Hematopoietic multipotent progenitor cell (in vitro differentiated cells): ENCODE results near the gene ARMH4. TPM values are rescaled to one million over a fixed set of nuclear protein-coding genes. Genes with fewer than 3 reads are reported as not detected.
A peak's percentile ranks its signal among the peaks of the same experiment; 100 is the strongest.
"Not testable (repeated sequence)": the region's sequence is repeated elsewhere in the genome, so short reads cannot be mapped to it uniquely, and the experiment has no call there.

Experiments
- DNase-seq, 3 donors: peaks; one replicate each; pipeline ENCODE4 v3.0.0-alpha.2; 2011 to 2015; ENCODE audit warnings: low read depth in 2 of 3, low spot score in 2 of 3
- total RNA-seq: library from RNA; depleted of rRNA; stranded (reverse); fragments of >200 nt; gene quantifications from one replicate; pipeline ENCODE4 v1.2.3, GENCODE V29; 2012

The ARMH4 gene
- total RNA-seq, 1 donor: 1.1 TPM

GRCh38 chr14:58149196-58149595 lies 2.8 kb downstream of the ARMH4 start:
- no peak for DNase-seq

GRCh38 chr14:58146399-58146798 lies 5.6 kb downstream of the ARMH4 start:
- DNase-seq: no peak

- DNase-seq: no peak
These were observed 6.1 kb downstream of the ARMH4 start for GRCh38 chr14:58145936-58146335.

- DNase-seq: no peak
These were observed 8.9 kb downstream of the ARMH4 start for GRCh38 chr14:58143106-58143505.

DNA sequence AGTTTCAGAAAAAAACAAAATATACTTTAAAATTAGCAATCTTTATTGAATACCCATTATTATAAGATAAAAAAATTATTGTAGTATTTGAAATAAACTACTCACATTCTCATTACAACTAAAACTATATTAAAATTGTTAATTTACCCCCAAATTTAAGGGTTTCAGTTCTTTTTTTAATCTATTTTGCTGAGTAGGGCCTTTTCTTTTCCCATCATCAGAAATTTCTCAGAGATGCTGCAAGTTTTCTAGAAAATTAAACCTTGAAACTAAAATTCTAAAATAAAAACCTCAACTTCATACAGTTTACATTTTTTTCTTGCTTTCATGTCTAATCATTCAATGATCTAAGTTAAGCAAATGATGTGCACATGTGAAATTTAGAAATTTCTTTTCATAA lies 10.1 kb downstream of the ARMH4 start:
- no peak for DNase-seq

DNA sequence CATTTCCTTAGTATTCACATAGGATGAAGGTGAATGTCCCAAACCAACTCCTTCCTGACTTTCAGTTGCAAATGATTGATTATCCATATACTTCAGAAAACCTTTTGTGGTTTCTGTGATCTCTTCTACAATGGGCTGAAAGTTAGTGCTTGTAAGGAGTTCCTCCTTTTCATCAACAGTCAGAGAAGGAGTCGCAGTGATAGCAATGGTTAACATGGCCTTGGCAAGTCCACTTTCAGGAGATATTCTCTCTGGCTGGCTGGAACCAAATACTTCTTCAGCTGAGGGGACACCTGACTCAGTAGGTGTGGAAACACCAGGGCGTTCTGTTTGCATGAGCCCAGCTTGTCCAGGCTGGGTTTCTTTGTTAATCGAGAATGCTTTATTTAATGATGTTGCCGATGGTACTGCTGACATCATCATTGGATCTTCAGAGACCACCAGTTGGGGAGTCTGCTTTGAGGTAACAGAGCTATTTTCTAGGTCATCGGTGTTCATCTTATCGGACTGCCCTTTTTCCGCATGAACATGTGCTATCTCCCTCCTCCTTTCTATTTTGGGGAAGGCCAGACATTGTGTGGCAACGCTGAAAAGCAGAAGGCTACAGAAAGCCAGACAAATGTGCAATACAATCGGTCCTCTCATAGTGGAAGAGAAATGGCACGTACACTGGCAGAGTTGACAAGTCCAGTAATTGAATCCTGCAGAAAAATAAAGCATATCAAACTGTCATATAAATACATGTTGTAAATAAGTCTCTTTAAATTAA lies 13.1 kb downstream of the ARMH4 start:
- peak in 1 of 3 donors; percentile 37 for DNase-seq

- peak in 1 of 3 donors; percentile 65 for DNase-seq
These were observed 13.8 kb downstream of the ARMH4 start for GRCh38 chr14:58138031-58138713.

- DNase-seq: no peak
These were observed 18.3 kb downstream of the ARMH4 start for GRCh38 chr14:58133739-58134138.

DNA sequence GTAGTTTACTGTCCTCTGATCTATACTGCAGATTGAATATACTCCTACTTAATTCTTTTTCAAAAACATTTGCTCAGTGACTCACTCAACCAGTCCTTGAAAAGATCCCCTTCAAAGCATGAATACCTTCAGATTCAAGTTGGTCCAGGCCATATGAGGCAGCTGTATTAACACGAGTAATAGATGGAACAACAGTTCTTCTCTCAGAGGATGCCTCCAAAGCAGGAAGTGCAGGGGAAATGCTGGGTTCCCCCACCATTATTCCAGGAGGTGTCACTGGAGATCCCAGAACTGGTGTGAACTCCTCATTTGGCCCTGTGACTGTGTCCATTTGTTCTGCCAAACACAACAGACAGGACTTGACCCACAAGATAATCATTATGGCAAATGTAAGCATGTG lies 20.6 kb downstream of the ARMH4 start:
- no peak for DNase-seq

- no peak for DNase-seq
These were observed 21.8 kb downstream of the ARMH4 start for GRCh38 chr14:58130116-58130782.

DNA sequence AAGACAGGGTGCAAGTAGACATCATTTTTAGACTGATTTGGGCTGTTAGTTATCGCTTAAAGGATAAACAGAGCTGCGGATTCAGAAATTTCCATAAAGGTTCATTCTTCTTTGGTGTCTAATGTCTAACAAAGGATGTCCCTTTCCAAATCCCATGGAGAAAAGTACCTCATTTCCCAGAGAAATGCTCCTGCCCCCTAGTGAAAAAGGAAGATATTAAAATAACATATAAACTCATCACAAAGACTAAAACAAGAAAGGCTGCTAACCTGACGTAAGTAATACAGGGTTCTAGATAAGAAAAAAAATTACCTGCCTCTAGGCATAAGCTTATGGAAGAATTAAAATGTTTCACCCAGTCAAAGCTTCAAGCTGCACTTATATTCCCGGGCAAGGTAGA lies 22.8 kb downstream of the ARMH4 start:
- DNase-seq: no peak

- DNase-seq: no peak
These were observed 23.6 kb downstream of the ARMH4 start for GRCh38 chr14:58128416-58128815.

- not testable (repeated sequence) for DNase-seq
These were observed 29.5 kb downstream of the ARMH4 start for GRCh38 chr14:58122546-58122945.

- DNase-seq: no peak
These were observed 30.4 kb downstream of the ARMH4 start for GRCh38 chr14:58121530-58122186.

DNA sequence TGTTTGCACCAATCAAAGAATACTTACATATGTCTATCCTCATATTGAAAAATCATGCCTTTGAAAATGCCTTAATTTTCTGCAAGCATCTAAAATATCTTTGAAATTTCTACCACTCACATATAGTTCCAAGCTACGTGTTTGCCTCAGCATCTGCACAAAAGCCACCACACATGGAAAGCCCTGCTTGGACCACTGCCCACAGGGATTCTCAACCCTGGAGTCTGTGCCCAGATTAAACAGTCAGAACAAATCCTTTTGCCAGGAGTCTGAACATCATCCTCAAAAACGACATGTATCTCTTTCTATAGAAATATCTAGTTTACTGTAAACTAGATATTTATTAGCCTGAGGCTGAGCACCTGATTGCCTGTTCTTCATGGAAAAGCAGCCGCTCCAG lies 32.6 kb downstream of the ARMH4 start:
- no peak for DNase-seq

DNA sequence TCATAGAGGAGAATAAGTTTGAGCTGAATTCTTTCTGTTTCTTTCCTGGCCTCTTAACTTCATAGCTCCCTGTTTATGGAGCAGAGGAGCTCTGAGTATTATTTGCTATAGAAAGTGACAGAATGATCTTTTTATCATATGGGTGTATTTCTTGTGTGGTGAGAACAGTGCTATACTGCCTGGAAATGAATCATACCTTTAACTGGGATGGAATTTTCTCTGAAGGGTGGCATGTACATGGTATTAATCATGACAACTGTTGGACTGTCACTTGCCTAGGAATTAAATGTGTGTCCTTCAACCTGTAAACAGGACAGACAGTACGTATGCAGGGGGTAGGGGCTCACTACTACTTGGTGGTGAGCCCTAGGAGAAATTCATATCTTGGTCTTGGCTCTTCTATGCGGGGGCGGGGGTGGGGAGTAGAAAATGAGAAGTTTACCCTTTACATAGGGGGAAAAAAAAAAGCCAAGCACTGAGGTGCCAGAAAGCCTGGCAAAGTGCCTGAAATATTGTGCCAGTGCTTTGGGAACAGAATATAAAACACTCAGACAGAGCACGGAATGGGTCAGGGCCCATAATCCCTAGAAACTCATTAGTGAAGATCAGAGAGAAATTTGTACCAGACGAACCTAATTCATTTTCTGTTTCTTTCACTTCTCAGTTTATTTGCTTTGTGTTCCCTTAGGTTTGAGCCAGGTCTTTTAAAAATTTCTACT lies 33.8 kb downstream of the ARMH4 start:
- no peak for DNase-seq

DNA sequence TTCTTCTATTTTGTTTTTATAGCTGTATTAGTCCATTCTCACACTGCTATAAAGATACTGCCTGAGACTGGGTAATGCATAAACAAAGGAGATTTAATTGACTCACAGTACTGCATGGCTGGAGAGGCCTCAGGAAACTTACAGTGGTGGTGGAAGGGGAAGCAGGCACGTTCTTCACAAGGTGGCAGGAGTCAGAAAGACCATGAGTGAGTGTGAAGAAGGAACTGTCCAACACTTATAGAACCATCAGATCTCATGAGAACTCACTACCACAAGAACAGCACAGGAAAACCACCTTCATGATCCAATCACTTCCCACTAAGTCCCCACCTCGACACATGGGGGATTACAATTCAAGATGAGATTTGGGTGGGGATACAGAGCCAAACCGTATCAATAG lies 42.3 kb downstream of the ARMH4 start:
- peak in 2 of 3 donors; percentile 24 to 64 for DNase-seq

DNA sequence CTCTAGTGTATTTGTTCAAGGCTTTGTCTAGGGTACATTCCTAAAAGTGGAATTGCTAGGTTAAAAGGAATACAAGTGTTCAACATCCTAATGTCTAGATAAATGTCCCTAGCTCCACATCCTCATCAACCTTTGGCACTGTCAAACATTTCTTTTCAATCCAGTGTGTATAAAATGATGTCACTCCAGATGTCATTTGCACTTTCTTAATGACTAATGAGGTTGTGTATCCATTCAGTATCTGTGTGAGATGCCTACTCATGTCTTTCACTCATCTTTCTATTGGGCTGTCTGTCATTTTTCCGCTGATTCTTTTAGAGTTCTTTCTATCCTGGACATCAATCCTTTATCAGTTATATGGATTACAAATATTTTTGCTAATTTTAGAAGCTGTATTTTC lies 43.3 kb downstream of the ARMH4 start:
- DNase-seq: no peak

DNA sequence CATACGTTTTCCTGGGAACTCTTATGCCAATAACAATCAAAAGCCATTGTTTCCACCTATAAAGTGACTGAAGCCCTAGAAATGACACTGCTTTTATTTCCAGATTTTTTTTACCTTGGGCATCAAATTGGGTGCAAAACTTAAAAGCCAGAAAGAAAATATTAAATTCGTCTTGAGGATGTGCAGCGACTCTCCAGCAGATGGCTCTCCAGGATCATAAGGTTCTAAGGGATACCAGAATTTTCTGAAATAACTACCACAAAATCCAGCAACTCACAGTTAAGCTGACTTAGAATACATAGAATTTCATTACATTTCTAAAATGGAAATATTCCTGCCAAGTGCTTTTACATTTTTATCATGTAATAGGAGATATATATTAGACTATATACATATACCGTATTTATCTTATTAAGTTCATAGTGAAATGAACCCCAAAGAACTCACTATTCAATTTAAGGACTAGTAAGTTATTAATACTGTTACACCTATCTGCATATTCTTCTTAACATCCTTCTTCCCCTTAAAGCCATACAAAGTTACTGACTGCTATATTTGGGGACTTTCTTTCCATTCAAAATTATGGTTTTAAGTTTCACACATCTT lies 44.0 kb downstream of the ARMH4 start:
- DNase-seq: peak; percentile 5 to 79 (median 49)

DNA sequence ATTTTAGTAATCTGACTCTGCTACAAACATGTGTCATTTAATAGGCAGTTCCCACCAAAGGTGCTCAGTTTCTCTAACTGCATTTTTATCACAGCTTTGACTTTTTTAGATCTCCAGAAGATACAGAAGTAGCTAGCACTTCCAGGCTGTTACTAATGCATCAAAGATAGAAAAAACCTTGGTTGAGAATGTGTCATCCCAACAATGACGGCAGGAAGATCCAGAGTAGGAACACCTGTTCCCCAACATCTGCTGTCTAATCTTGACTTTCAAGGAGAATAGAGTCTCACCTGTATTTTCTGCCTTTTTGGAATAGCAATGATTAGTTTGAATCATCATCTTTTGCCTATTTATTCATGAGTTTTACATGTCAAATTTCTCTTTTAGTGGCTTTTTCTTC lies 45.0 kb downstream of the ARMH4 start:
- DNase-seq: no peak
